IMR-90 (cell line): ENCODE data around the gene CEL. TPM values are rescaled to one million over a fixed set of nuclear protein-coding genes. Genes with fewer than 3 reads are reported as not detected.

ENCODE experiments used
- ATAC-seq: fragments of 200-7000 bp; cut with Tn5 transposase; 2 replicates; pipeline ENCODE4 v1.9.1; 2020; ENCODE audit warnings: low read depth, mild to moderate bottlenecking, moderate library complexity
- BruUV-seq: library from RNA; stranded (reverse); fragments of 400-500 nt; replicated peaks from 2 replicates; lab custom pipeline; 2021; lab: Mats Ljungman, UMichigan
- CTCF ChIA-PET: fragments of 300-600 bp; formaldehyde crosslinking; extraction: SDS; loops from one replicate; lab custom pipeline; 2021; ENCODE audit warnings: antibody characterized with exemption; lab: Yijun Ruan, JAX
- POLR2A ChIA-PET: fragments of 300-600 bp; sonication (Branson Sonifier 250); formaldehyde crosslinking; loops from one replicate; lab custom pipeline; 2022; ENCODE audit warnings: antibody characterized with exemption; ENCODE audit not compliant: unreplicated experiment; lab: Charles Lee
- DNase-seq: peaks from one replicate; pipeline ENCODE4 v3.0.0; 2013
- H2AFZ ChIP-seq: replicated peaks from 2 replicates; pipeline ENCODE3; 2013; ENCODE audit warnings: low read length, mild to moderate bottlenecking; ENCODE audit not compliant: poor library complexity
- H2AK5ac ChIP-seq: 2 replicates; pipeline ENCODE4 v1.6.1; 2013; ENCODE audit warnings: low read depth, low read length, inconsistent platforms
- H2AK9ac ChIP-seq: replicated peaks from 2 replicates; pipeline ENCODE3; 2013; ENCODE audit warnings: mild to moderate bottlenecking, low read depth, low read length, moderate library complexity; ENCODE audit not compliant: poor library complexity
- H2BK120ac ChIP-seq: 2 replicates; pipeline ENCODE4 v1.6.1; 2013; ENCODE audit warnings: low read depth, low read length, inconsistent platforms
- H2BK15ac ChIP-seq: 3 replicates; pipeline ENCODE4 v1.6.1; 2013; ENCODE audit warnings: low read depth, low read length, inconsistent platforms
- H2BK20ac ChIP-seq: 2 replicates; pipeline ENCODE4 v1.6.1; 2013; ENCODE audit warnings: low read depth, mild to moderate bottlenecking, inconsistent platforms, low read length, moderate library complexity
- H2BK5ac ChIP-seq: 2 replicates; pipeline ENCODE4 v1.6.1; 2013; ENCODE audit warnings: mild to moderate bottlenecking, low read depth, low read length, inconsistent platforms; ENCODE audit not compliant: poor library complexity, severe bottlenecking
- H3K14ac ChIP-seq: replicated peaks from 2 replicates; pipeline ENCODE4 v1.6.1; 2013; ENCODE audit warnings: low read depth, low read length, inconsistent platforms
- H3K18ac ChIP-seq: 2 replicates; pipeline ENCODE4 v1.6.1; 2013; ENCODE audit warnings: low read depth, low read length, control low read depth
- H3K23ac ChIP-seq: 2 replicates; pipeline ENCODE4 v1.6.1; 2013; ENCODE audit warnings: low read depth, low read length, inconsistent platforms
- H3K27ac ChIP-seq: 2 replicates; pipeline ENCODE4 v1.5.1; 2013; ENCODE audit warnings: mild to moderate bottlenecking, control low read depth, low read length; ENCODE audit not compliant: insufficient read depth
- H3K27me3 ChIP-seq: 2 replicates; pipeline ENCODE4 v1.6.1; 2013; ENCODE audit warnings: low read length; ENCODE audit not compliant: control insufficient read depth, insufficient read depth
- H3K36me3 ChIP-seq: 2 replicates; pipeline ENCODE4 v1.6.1; 2013; ENCODE audit warnings: low read length, mixed read lengths; ENCODE audit not compliant: control insufficient read depth, insufficient read depth
- H3K4ac ChIP-seq: 2 replicates; pipeline ENCODE4 v1.6.1; 2013; ENCODE audit warnings: low read depth, low read length, inconsistent platforms
- H3K4me1 ChIP-seq: 2 replicates; pipeline ENCODE4 v1.6.1; 2013; ENCODE audit warnings: low read length, mixed read lengths; ENCODE audit not compliant: control insufficient read depth, insufficient read depth
- H3K4me2 ChIP-seq: 2 replicates; pipeline ENCODE4 v1.6.1; 2013; ENCODE audit warnings: low read depth, mild to moderate bottlenecking, control low read depth, low read length, moderate library complexity
- H3K4me3 ChIP-seq: 2 replicates; pipeline ENCODE4 v1.5.1; 2013; ENCODE audit warnings: low read depth, mild to moderate bottlenecking, control low read depth, low read length, moderate library complexity; ENCODE audit not compliant: insufficient read depth
- H3K56ac ChIP-seq: 2 replicates; pipeline ENCODE4 v1.6.1; 2013; ENCODE audit warnings: low read length, inconsistent platforms; ENCODE audit not compliant: insufficient read depth; ENCODE audit errors: extremely low read depth
- H3K79me1 ChIP-seq, 2 experiments: 2 replicates each; pipeline ENCODE4 v1.6.1; 2013; ENCODE audit warnings: low read length in 2 of 2, inconsistent platforms in 1 of 2, low read depth in 1 of 2
- H3K9ac ChIP-seq: 2 replicates; pipeline ENCODE4 v1.6.1; 2013; ENCODE audit warnings: low read depth, low read length, control low read depth
- H3K9me1 ChIP-seq: 2 replicates; pipeline ENCODE4 v1.6.1; 2013; ENCODE audit warnings: low read length, inconsistent platforms; ENCODE audit not compliant: insufficient read depth
- H3K9me3 ChIP-seq: 2 replicates; pipeline ENCODE4 v1.6.1; 2013; ENCODE audit warnings: low read length; ENCODE audit not compliant: control insufficient read depth, insufficient read depth
- H4K20me1 ChIP-seq: 2 replicates; pipeline ENCODE4 v1.6.1; 2013; ENCODE audit warnings: low read length, inconsistent platforms; ENCODE audit not compliant: insufficient read depth
- H4K5ac ChIP-seq: 2 replicates; pipeline ENCODE4 v1.6.1; 2013; ENCODE audit warnings: mild to moderate bottlenecking, low read depth, low read length, control low read depth
- H4K8ac ChIP-seq, 2 experiments: 2 replicates each; pipeline ENCODE4 v1.6.1; 2013; ENCODE audit warnings: low read depth in 2 of 2, low read length in 2 of 2, control low read depth in 1 of 2, inconsistent platforms in 1 of 2
- H4K91ac ChIP-seq: 2 replicates; pipeline ENCODE4 v1.6.1; 2013; ENCODE audit warnings: low read depth, low read length, inconsistent platforms; ENCODE audit not compliant: insufficient read depth
- CEBPB ChIP-seq: IDR thresholded peaks from 2 replicates; pipeline ENCODE4 v1.6.1; 2012; ENCODE audit warnings: low read depth, low read length, improper control_type of control experiment
- CHD1 ChIP-seq: IDR thresholded peaks from 2 replicates; pipeline ENCODE4 v1.6.1; 2012; ENCODE audit warnings: low read depth, low read length, improper control_type of control experiment
- CTCF ChIP-seq: conservative IDR thresholded peaks from 2 replicates; pipeline ENCODE4 v1.5.1; 2012; ENCODE audit warnings: mild to moderate bottlenecking, low read depth, low read length, improper control_type of control experiment
- FOS ChIP-seq: fragments of 150-350 bp; IDR thresholded peaks from 2 replicates; pipeline ENCODE4 v1.6.1; 2016; ENCODE audit warnings: low read depth, low read length
- MAFK ChIP-seq: IDR thresholded peaks from 2 replicates; pipeline ENCODE4 v1.6.1; 2012; ENCODE audit warnings: low read depth, low read length, improper control_type of control experiment
- POLR2A ChIP-seq: IDR thresholded peaks from 2 replicates; pipeline ENCODE4 v1.6.1; 2012; ENCODE audit warnings: mild to moderate bottlenecking, low read depth, low read length
- RAD21 ChIP-seq: IDR thresholded peaks from 2 replicates; pipeline ENCODE4 v1.6.1; 2012; ENCODE audit warnings: low read length, improper control_type of control experiment
- RFX5 ChIP-seq: IDR thresholded peaks from 2 replicates; pipeline ENCODE4 v1.8.0; 2012; ENCODE audit warnings: low read depth, mild to moderate bottlenecking, low read length, moderate library complexity
- SMC3 ChIP-seq: fragments of 150-350 bp; IDR thresholded peaks from 2 replicates; pipeline ENCODE4 v1.6.1; 2016; ENCODE audit warnings: low read depth, mild to moderate bottlenecking, antibody characterized with exemption, low read length, moderate library complexity
- USF2 ChIP-seq: fragments of 150-350 bp; IDR thresholded peaks from 2 replicates; pipeline ENCODE4 v1.6.1; 2017; ENCODE audit warnings: mild to moderate bottlenecking, antibody characterized with exemption, low read length, low read depth
- WGBS, 2 experiments: methylation state at CpG; one replicate each; pipeline versions ENCODE4 v1.1.5 to v1.1.7; 2013; ENCODE audit warnings: missing lambda C conversion rate in 2 of 2; ENCODE audit not compliant: insufficient read length in 1 of 2; ENCODE audit errors: extremely low coverage in 2 of 2; 5-methylcytosine and 5-hydroxymethylcytosine counted together
- dilution Hi-C: fragments of 300-500 bp; cut with HindIII; formaldehyde crosslinking; loops from one replicate; pipeline ENCODE4 v1.14.3; 2018; ENCODE audit warnings: low sequenced_read_pairs; ENCODE audit not compliant: unreplicated experiment
- in situ Hi-C: fragments of 300-500 bp; cut with MboI; formaldehyde crosslinking; loops from 3 replicates; pipeline ENCODE4 v1.14.3; 2019; ENCODE audit warnings: low sequenced_read_pairs, inconsistent platforms, mixed read lengths
- intact Hi-C: fragments of 100-400 bp; cut with micrococcal nuclease; formaldehyde crosslinking; loops from 2 replicates; pipeline ENCODE4 v1.10.0; 2022
- polyA plus RNA-seq, 3 experiments: library from polyadenylated mRNA; depleted of rRNA; stranded (reverse); fragments of >200 nt; gene quantifications; 2 replicates each; pipeline ENCODE4 v1.2.3, GENCODE V29; 2012; ENCODE audit warnings: low replicate concordance in 1 of 3
- total RNA-seq: library from RNA; depleted of rRNA; stranded (reverse); fragments of >200 nt; gene quantifications from 2 replicates; pipeline ENCODE4 v1.2.3, GENCODE V29; 2012

CEL gene
- total and polyA plus RNA-seq, 2 of the 4 experiments (the other 2 are of a cell fraction), result under 0.01 to 0.75 TPM

- POLR2A ChIA-PET, result no interaction called here
- intact Hi-C loops, result no loop called here
- CTCF ChIA-PET, result no interaction called here
These were observed 12.7 kb upstream of the CEL start for GRCh38 chr9:133049043-133049442.

More at GRCh38 chr9:133049043-133049442, 12.7 kb upstream of the CEL start:
- H3K27me3 ChIP-seq, result no peaks in the 10 kb centered on the region
- in situ Hi-C loops, result loop anchor here (5.0 to 25.0 kb wide), 2 partner anchors 103 to 438 kb away; partner anchors contain the start of gene SLC2A6
- no peaks in the 10 kb centered on the region for H3K9me3 ChIP-seq
- H3K4me1 ChIP-seq, result no peaks in the 10 kb centered on the region
- H3K79me1 ChIP-seq, result peaks cover 3 to 20% of the 10 kb centered on the region in 2 experiments; a peak in 3 of 4 replicates
- no TSS peak for BruUV-seq
- TF ChIP-seq CEBPB (no peak), SMC3 (no peak), CHD1 (no peak), RFX5 (no peak), USF2 (no peak), MAFK (no peak), FOS (no peak), CTCF (no peak), POLR2A (no peak), RAD21 (no peak)
- no peak overlapping the region for H4K5ac ChIP-seq
- no peak overlapping the region for H3K23ac ChIP-seq
- H3K36me3 ChIP-seq, result peaks cover 61% of the 10 kb centered on the region
- no peak overlapping the region for H2BK20ac ChIP-seq
- dilution Hi-C loops, result no loop called here
- H3K14ac ChIP-seq, result no peak overlapping the region
- 92% methylated on average over 4 of the region's 13 CpGs; no CpG with 5 or more reads in 1 of the 2 experiments for WGBS, 2 experiments
- H3K4ac ChIP-seq, result no peak overlapping the region
- H3K9me1 ChIP-seq, result no peaks in the 10 kb centered on the region
- H2BK5ac ChIP-seq, result no peak overlapping the region
- no peak for ATAC-seq
- H3K4me2 ChIP-seq, result no peak overlapping the region
- no peak overlapping the region for H2BK120ac ChIP-seq
- peaks cover 8% of the 10 kb centered on the region for H4K20me1 ChIP-seq
- H2AK5ac ChIP-seq, result no peak overlapping the region
- no peak overlapping the region for H3K56ac ChIP-seq
- H4K8ac ChIP-seq, result no peak overlapping the region
- H4K91ac ChIP-seq, result no peak overlapping the region
- H3K18ac ChIP-seq, result no peak overlapping the region
- no peak overlapping the region for H2AK9ac ChIP-seq
- no peak overlapping the region for H2BK15ac ChIP-seq
- no peak overlapping the region for H2AFZ ChIP-seq
- no peak overlapping the region for H3K27ac ChIP-seq
- H3K9ac ChIP-seq, result no peak overlapping the region
- DNase-seq, result no peak
- no peak overlapping the region for H3K4me3 ChIP-seq
